ENCODE results near the gene GMPPA. TPM values are rescaled to one million over a fixed set of nuclear protein-coding genes. Genes with fewer than 3 reads are reported as not detected.

GMPPA gene
- total RNA-seq, 1 donor from 2014 or later, result 34.1 TPM

DNA sequence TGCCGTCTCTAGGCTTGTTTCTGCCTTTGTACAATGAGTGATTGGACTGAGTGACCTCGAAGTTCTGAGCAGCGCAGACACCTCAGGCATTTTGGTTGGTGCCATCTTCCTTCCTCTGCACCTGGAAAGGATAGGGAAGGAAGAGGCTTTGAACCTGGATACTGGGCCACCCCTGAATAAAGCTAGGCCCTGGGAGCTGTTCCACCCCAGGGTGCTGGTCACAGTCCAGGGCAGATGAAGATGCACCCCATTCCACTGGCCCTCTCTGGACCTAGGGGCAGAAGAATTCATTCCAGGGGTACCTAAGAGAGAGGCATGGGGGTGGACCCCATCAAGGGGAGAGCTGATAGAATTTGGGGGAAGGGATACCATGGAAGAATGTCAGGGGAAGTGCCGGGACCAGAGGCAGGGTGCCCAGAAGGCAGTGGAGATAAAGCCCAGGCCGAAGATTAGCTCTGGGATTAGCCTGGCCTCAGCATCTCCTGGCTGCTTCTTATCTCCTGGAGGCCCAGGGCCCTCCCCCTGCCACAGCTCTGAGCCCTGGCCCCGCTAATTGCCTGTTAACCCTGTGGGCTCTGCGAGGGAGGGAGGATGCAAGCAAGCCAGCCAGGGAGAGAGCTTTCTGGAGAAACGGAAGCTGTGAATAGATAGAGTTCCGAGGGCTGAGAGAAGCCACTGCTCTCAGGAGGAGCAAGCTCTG, 27.0 kb downstream of the GMPPA start:
- DNase-seq (ENCODE audit: low read depth), result no peak
- no peaks in the 10 kb centered on the region for H3K36me3 ChIP-seq (ENCODE audit: control insufficient read depth, insufficient read depth, low read length)
- TF ChIP-seq, protein P1, sequence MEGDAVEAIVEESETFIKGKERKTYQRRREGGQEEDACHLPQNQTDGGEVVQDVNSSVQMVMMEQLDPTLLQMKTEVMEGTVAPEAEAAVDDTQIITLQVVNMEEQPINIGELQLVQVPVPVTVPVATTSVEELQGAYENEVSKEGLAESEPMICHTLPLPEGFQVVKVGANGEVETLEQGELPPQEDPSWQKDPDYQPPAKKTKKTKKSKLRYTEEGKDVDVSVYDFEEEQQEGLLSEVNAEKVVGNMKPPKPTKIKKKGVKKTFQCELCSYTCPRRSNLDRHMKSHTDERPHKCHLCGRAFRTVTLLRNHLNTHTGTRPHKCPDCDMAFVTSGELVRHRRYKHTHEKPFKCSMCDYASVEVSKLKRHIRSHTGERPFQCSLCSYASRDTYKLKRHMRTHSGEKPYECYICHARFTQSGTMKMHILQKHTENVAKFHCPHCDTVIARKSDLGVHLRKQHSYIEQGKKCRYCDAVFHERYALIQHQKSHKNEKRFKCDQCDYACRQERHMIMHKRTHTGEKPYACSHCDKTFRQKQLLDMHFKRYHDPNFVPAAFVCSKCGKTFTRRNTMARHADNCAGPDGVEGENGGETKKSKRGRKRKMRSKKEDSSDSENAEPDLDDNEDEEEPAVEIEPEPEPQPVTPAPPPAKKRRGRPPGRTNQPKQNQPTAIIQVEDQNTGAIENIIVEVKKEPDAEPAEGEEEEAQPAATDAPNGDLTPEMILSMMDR (IDR thresholded peaks at IDR 0.05; ENCODE audit: insufficient read depth, low read length, poor library complexity, severe bottlenecking), result no peak
- H3K4me3 ChIP-seq (ENCODE audit: low read depth, low read length), result no peak overlapping the region
- peaks cover 39% of the 10 kb centered on the region for H3K27me3 ChIP-seq (ENCODE audit: control insufficient read depth, insufficient read depth, low read length)

DNA sequence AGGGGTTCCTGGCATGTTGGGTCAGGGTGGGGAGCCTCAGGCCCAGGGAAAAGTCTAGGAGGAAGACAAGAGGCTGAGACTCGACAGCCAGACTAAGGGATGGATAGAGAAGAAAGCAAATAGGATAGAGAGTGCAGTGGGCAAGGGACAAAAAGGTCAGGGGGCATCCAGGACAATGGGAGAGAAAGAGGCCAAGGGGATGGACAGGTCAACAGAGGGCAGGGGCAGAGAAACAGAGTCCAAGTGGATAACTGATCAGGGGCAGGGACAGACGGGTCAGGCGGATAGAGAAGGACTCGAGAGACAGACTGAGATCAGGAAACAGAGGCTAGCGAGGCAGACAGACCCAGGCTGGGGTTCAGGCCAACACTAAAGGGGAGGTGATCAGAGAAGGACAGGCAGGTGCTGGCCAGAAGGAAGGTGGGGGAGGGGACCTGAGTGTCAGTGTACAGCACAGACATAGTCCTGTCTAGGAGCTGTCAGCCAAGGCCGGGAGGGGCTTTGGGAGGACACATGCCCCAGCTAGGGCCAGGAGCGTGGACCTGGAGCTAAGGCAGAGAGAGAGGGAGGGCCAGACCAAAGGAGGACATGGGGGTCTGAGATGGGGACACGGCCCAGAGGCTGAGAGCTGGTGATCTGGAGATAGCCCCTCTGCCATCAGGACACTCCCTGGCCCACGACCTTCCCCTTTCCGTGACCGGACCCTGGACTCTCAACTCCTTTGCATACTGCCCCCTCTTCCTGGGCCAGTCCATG, 27.8 kb downstream of the GMPPA start:
- Histone ChIP-seq H3K27me3 (ENCODE audit: control insufficient read depth, insufficient read depth, low read length) (peaks cover 41% of the 10 kb centered on the region), H3K4me3 (ENCODE audit: low read depth, low read length) (no peak overlapping the region), H3K36me3 (ENCODE audit: control insufficient read depth, insufficient read depth, low read length) (no peaks in the 10 kb centered on the region)
- TF ChIP-seq, protein P1 (IDR thresholded peaks at IDR 0.05; ENCODE audit: insufficient read depth, low read length, poor library complexity, severe bottlenecking), result no peak
- no peak for DNase-seq (ENCODE audit: low read depth)

DNA sequence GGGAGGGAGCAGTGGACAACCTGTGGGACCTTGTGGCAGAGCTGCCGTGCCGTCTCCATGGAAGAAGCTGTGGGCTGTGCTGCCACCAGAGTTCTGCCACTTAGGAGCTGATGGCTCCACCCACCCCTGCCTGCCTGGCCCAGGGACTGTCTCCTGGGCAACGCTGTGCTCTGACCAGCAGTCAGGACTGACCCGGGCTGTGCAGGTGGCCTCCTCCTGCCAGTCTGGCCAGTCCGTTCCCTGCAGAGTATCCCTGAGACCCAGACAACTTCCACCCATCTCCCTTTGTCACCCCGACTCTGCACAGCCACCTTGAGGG, 28.3 kb downstream of the GMPPA start:
- DNase-seq (ENCODE audit: low read depth), result no peak
- Histone ChIP-seq H3K4me3 (ENCODE audit: low read depth, low read length) (no peak overlapping the region), H3K27me3 (ENCODE audit: control insufficient read depth, insufficient read depth, low read length) (peaks cover 46% of the 10 kb centered on the region), H3K36me3 (ENCODE audit: control insufficient read depth, insufficient read depth, low read length) (no peaks in the 10 kb centered on the region)
- TF ChIP-seq, protein P1 (IDR thresholded peaks at IDR 0.05; ENCODE audit: insufficient read depth, low read length, poor library complexity, severe bottlenecking), result no peak

DNA sequence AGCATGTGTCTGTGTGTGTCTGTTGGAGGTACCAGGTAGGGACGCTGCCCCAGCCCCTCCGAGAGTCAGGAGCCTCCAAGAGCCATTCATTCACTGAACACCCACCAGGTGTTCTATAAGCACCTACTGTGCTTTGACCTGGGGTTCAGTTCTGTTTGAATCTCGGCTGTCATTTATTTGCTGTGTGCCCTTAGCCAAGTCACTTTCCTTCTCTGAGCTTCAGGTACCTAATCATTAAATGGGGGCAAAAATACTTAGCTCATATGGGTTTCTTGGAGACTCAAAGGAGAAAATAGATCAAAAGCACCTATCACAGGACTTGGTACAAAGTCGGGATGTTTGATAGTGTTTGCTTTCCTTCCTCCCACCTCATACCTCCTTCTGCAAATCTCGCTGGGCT, 28.8 kb downstream of the GMPPA start:
- no peak overlapping the region for H3K4me3 ChIP-seq (ENCODE audit: low read depth, low read length)
- H3K27me3 ChIP-seq (ENCODE audit: control insufficient read depth, insufficient read depth, low read length), result peaks cover 50% of the 10 kb centered on the region
- DNase-seq (ENCODE audit: low read depth), result no peak
- TF ChIP-seq, protein P1 (IDR thresholded peaks at IDR 0.05; ENCODE audit: insufficient read depth, low read length, poor library complexity, severe bottlenecking), result no peak
- H3K36me3 ChIP-seq (ENCODE audit: control insufficient read depth, insufficient read depth, low read length), result no peaks in the 10 kb centered on the region

DNA sequence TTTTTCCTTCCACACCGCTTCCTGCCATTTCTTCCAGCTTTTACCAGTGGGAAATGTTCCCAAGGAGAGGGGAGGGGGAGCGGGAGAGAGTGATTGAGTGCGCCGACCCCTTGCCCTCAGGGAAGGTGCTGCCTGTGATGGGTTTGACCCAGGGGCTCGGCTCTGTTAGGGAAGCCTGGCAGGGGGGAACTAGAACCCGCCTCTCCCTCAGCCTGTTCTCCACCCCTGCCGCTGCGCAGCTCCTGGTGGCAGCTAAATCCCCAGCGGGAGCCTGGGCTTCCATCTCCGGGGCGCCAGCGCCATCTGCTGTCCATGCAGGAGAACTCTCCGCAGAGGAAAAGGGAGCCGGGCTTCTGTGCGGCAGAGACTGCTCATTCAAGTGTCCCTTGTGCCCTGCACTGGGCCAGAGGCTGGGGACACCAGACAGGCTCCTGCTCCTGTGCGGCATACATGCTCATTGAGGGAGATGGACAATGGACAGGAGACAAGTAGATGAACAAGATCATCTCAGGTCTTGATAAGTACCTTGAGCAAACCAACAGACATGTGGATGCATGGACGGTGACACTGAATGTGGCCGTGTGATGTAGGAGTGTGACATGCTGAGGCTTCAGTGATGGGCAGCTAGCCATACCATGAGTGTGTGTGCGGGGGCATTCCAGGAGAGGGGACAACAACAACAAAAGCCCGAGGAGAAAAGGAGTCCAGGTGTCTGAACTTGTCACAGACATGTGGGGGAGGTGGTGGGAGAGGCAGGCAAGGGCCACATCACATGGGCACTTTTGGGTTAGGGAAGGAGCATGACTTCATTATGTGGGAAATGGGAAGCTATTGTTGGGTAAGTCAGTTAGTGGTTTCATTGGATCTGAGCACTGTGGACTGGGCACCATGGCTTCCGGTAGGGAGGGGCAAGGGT, 31.6 kb downstream of the GMPPA start:
- Histone ChIP-seq H3K27me3 (ENCODE audit: control insufficient read depth, insufficient read depth, low read length) (peaks cover 56% of the 10 kb centered on the region), H3K4me3 (ENCODE audit: low read depth, low read length) (no peak overlapping the region), H3K36me3 (ENCODE audit: control insufficient read depth, insufficient read depth, low read length) (no peaks in the 10 kb centered on the region)
- TF ChIP-seq, protein P1 (IDR thresholded peaks at IDR 0.05; ENCODE audit: insufficient read depth, low read length, poor library complexity, severe bottlenecking), result peak; percentile 98
- no peak for DNase-seq (ENCODE audit: low read depth)
